Central memory CD8-positive, alpha-beta T cell (primary cell): ENCODE measurements around the gene ACBD4.

Source experiments
- ATAC-seq: fragments of 150-1000 bp; cut with Tn5 transposase; replicated peaks from 2 replicates; pipeline ENCODE4 v1.10.0; 2022; ENCODE audit warnings: mild to moderate bottlenecking, moderate FRiP score, moderate number of reproducible peaks; ENCODE audit not compliant: poor library complexity, severe bottlenecking; ENCODE audit errors: extremely low read depth
- DNase-seq, 2 donors: peaks; one replicate each; pipeline ENCODE4 v3.0.0; 2021; ENCODE audit warnings: low spot score in 2 of 2
- H3K27ac Mint-ChIP-seq: one replicate; pipeline ENCODE4 v1.8.0; 2022; ENCODE audit warnings: low read depth, mild to moderate bottlenecking, moderate library complexity, mixed read lengths
- H3K27me3 Mint-ChIP-seq: one replicate; pipeline ENCODE4 v1.8.0; 2022; ENCODE audit warnings: mixed read lengths
- H3K36me3 Mint-ChIP-seq: one replicate; pipeline ENCODE4 v1.8.0; 2022; ENCODE audit warnings: mild to moderate bottlenecking, moderate library complexity, mixed read lengths; ENCODE audit not compliant: insufficient read depth
- H3K4me1 Mint-ChIP-seq: one replicate; pipeline ENCODE4 v1.8.0; 2022; ENCODE audit warnings: mixed read lengths
- H3K4me3 Mint-ChIP-seq: one replicate; pipeline ENCODE4 v1.8.0; 2022; ENCODE audit warnings: mild to moderate bottlenecking, moderate library complexity, mixed read lengths
- H3K9me3 Mint-ChIP-seq: one replicate; pipeline ENCODE4 v1.8.0; 2022; ENCODE audit warnings: mixed read lengths

Gene ACBD4

DNA sequence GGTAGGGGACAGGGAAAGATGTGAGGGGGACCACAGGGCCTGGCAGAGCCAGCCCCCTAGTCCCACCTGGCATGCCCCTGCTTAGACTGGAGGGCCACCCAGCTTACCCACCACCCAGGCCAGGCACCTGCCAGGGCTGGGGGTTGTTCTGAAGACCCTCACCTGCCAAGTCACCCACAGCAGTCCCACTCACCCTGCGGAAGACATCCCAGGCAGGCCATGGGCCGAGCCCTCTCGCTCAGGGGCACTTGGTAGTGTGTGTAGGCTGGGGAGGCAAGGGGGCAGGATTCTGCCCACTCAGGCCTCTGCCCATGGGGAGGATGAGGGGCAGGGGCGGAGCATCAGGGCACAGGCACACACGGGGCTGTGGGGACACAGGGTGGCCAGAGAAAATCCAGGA, 7.2 kb upstream of the ACBD4 start:
- Mint-ChIP-seq H3K27ac (no peak overlapping the region), H3K27me3 (no peaks in the 10 kb centered on the region), H3K36me3 (peaks cover 5% of the 10 kb centered on the region), H3K4me1 (no peaks in the 10 kb centered on the region), H3K9me3 (no peaks in the 10 kb centered on the region), H3K4me3 (no peak overlapping the region)
- DNase-seq (no peak), ATAC-seq (no peak)

DNA sequence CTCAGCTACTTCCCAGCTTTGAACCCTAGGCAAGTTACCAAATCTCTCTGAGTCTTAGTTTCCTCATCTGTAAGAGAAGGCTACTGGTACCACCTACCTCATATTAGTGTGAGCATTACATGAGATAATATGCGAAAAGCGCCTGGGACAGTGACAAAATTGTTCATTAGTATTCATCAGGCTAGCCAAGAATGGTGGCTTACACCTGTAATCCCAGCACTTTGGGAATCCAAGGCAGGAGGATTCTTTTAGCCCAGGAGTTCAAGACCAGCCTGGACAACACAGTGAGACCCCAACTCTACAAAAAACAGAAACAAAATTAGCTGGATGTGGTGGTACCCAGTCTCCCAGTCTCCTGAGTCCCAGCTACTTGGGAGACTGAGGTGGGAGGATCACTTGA, 6.5 kb upstream of the ACBD4 start:
- no peak overlapping the region for H3K27ac Mint-ChIP-seq
- no peak for DNase-seq
- no peaks in the 10 kb centered on the region for H3K27me3 Mint-ChIP-seq
- peaks cover 5% of the 10 kb centered on the region for H3K4me1 Mint-ChIP-seq
- no peak for ATAC-seq
- H3K4me3 Mint-ChIP-seq: no peak overlapping the region
- peaks cover 5% of the 10 kb centered on the region for H3K36me3 Mint-ChIP-seq
- H3K9me3 Mint-ChIP-seq: no peaks in the 10 kb centered on the region

DNA sequence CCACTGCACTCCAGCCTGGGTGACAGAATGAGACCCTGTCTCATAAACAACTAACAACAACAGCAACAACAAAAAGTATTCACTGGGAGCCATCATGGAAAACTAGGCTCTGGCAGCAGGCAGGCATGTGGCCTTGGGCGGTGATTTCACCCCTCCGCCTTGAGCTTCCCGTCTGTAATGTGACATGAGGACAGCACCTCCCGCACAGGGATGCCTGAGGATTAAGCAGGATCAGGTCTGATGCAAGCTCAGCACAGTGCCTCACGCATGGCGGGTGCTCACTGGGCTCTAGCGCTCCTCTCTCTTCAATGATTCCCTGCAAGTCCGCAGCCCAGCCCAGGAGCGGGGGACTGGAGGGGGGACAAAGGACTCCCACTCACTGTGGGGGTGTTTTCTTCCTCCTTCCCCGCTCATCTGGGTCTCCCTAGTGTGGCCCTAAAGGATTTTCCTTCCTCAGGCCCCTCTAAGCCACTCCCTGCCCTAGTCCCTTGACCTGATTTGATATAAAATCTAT, 6.0 kb upstream of the ACBD4 start:
- H3K27ac Mint-ChIP-seq: no peak overlapping the region

DNA sequence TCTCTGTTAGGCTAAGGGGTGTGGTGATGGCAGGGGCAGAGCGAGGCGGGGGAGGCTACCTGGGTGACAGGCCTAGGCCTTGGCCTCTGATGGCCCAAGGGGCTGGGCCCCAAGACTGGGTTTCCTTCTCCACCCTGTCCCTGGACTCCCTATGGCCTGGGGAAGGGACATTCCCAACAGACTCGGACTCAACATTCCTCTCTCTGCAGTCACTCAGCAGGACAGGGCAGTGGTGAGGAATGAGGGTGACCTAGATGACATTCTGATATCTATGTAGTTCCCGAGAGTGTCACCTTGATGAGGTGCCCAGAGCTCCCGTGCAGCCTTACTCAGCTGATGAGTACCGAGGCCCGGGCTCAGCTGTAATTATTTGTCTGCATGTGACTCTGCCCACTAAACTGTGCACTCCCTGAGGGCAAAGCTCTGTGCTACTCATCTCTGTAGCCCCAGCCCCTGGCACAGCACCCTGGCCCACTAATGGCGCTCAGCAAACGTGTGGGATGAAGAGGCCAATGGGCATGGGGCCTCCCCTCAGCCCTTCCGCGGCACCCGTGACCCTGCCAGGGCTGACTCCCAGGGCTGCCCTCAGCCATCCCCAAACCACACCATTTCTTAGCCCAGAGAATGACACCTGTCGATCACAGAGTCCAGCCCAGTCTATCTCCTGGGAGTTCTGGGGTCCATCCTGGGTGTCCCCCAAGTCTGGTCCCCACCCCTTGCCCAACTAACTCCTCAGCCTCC, 5.4 kb upstream of the ACBD4 start:
- H3K4me1 Mint-ChIP-seq: peaks cover 5% of the 10 kb centered on the region
- H3K27ac Mint-ChIP-seq: peak overlapping the region; percentile 23
- ATAC-seq (no peak), DNase-seq (no peak)
- H3K27me3 Mint-ChIP-seq: no peaks in the 10 kb centered on the region
- no peak overlapping the region for H3K4me3 Mint-ChIP-seq
- H3K9me3 Mint-ChIP-seq: no peaks in the 10 kb centered on the region
- H3K36me3 Mint-ChIP-seq: peaks cover 5% of the 10 kb centered on the region

More for the DNA sequence above, 6.0 kb upstream of the ACBD4 start:
- H3K36me3 Mint-ChIP-seq: peaks cover 5% of the 10 kb centered on the region
- ATAC-seq (no peak), DNase-seq (no peak)
- H3K4me3 Mint-ChIP-seq: no peak overlapping the region
- H3K9me3 Mint-ChIP-seq: no peaks in the 10 kb centered on the region
- peaks cover 5% of the 10 kb centered on the region for H3K4me1 Mint-ChIP-seq
- no peaks in the 10 kb centered on the region for H3K27me3 Mint-ChIP-seq

DNA sequence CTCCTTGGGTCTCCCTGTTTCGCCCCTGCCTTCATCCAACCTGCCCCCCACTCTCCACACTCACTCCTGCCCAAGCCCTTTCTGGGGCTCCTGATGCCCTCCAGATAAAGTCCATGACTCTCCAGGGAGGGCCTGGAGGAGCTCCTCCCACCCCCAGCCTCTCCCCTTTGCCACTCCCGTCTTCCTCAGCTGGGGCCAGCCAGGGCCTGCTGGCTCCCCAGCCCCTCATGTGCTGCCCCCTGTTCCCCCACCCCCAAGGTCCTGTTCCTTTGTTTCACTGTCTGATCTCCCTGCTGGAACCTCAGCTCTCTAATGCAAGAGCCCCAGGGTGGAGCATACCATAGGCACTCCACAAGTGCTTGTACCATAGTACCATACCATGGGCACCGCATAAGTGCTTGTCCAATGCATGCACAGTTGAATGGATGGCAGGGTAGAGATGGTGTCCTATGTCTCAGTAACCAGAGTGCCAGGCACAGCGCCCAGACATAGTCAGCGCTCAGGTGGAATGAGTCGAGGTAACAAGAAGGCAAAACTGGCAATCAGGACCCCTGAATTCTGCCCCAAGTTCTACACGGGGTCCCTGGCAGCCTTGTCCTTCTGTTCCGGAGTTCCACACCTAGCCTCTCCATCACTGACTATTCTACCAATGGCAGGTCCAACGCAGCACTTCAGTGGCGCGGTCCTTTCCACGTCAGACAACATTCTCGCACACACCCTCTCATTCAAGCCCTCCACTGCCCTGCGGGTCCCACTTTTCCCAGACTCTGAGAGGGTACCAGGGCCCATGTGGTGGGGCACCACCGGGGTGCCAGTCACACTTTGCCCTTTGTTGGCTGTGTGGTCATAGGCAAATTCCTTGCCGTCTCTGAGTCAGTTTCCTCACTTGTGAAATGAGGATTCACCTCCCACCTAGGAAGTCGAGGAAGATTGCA, 4.5 kb upstream of the ACBD4 start:
- H3K4me1 Mint-ChIP-seq: peaks cover 9% of the 10 kb centered on the region
- ATAC-seq: no peak
- no peaks in the 10 kb centered on the region for H3K27me3 Mint-ChIP-seq
- H3K27ac Mint-ChIP-seq: peak overlapping the region; percentile 23
- peaks cover 8% of the 10 kb centered on the region for H3K36me3 Mint-ChIP-seq
- DNase-seq: no peak
- no peaks in the 10 kb centered on the region for H3K9me3 Mint-ChIP-seq
- peak overlapping the region; percentile 82 for H3K4me3 Mint-ChIP-seq

DNA sequence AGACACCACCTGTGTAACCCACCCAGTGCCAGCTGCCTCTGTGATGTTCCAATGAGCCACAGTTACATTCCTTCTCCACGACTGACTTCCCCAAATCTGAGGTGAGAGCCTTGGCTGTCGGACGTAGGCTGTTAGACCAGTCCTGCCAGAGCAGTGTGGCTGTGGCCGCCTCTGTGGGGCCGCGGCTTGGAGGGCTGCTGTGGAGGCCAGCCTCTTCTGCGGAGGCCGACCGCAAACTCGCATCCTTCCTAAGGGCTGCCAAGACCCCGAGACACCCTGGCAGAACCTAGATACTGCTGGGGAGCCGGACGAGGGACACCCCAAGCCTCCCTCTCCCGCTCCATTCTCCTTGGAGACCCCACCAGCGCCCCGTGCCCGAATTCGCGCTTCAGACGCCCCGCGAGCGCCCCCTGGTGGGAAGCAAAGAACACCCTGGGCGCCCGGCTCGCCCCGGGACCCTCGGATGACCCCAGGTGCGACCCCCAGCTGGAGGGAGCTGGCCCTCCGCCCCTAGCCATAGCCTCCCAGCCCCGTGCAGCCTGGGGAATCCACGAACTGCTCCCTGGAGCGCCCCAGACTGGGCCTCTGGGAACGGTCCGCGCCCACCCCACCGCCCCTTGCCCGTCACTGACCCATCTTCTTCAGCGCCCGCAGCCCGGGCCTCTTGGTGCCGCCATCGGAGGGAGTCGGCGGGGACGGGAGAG, 3.7 kb upstream of the ACBD4 start:
- peak overlapping the region; percentile 82 for H3K4me3 Mint-ChIP-seq
- H3K9me3 Mint-ChIP-seq: no peaks in the 10 kb centered on the region
- DNase-seq (peak in 1 of 2 donors; percentile 22), ATAC-seq (no peak)
- H3K27me3 Mint-ChIP-seq: no peaks in the 10 kb centered on the region
- H3K4me1 Mint-ChIP-seq: peaks cover 15% of the 10 kb centered on the region
- H3K36me3 Mint-ChIP-seq: peaks cover 8% of the 10 kb centered on the region
- no peak overlapping the region for H3K27ac Mint-ChIP-seq

DNA sequence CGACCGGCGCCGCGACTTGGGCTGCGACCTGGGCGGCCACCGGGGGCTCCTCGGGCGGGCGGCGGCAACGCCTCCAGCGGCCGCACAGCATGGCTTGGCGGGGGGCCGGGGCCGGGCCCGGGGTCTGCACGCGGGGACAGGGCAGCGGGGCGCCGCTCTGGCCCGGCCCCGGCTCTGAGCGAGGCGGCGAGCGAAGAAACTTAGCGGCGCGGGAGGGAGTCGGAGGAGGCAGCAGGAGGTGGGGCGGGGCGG, 3.2 kb upstream of the ACBD4 start, which contains the start of gene PLCD3:
Gene PLCD3, minus strand, starts transcription at position 196 of the 252 bp plus-strand sequence. Its CDS starts 105 bp downstream, at position 91.
- Mint-ChIP-seq H3K4me1 (peaks cover 15% of the 10 kb centered on the region), H3K27me3 (no peaks in the 10 kb centered on the region), H3K4me3 (peak within 1 kb of the TSS; percentile 82), H3K9me3 (no peaks in the 10 kb centered on the region), H3K36me3 (peaks cover 8% of the 10 kb centered on the region), H3K27ac (peak within 1 kb of the TSS; percentile 90)
- ATAC-seq: no peak
- DNase-seq: no peak

DNA sequence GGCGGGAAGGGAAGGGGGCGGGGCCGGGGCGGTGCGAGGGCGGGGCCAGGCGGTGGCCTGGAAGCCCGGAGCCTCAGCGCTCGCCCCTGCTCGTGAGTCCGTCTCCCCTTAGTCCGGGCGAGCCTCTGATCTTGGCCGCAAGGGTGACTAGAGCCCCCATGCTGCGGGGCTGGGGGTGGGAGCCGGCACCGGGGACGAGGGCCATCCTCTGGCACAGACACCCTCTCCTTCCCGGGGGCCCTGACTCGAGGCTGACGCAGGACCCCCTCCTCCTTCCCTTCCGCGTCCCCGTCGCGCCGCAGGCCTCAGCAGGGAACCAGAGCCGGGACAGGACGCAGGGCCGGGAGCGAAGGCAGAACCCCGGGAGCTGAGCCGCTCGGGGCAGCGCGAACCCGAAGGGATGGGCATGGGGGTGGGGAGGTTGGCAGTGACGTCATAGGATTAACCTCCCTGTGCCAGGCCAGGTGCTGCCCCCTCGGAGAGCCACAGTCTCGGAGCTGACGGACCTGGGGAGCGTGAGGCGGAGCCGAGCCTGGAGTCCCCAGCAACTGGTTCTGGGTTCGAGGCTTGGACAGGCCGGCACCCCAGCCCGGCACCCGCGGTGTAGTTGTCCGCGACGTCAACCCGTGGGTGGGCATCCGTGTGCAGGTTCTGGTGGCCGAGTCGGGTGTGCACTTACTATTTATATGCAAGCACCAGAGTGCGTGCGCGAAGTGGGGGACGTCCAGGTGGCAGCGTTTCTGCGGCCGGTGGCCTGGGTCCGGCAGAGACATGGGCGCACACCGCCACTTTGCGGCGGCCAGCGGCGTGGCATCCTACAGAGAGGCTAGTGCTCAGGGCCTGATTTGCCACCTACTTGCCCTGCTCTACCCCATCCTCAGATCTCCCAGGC, 2.7 kb upstream of the ACBD4 start:
- Mint-ChIP-seq H3K27me3 (no peaks in the 10 kb centered on the region), H3K9me3 (no peaks in the 10 kb centered on the region), H3K36me3 (peaks cover 8% of the 10 kb centered on the region), H3K4me1 (peaks cover 15% of the 10 kb centered on the region), H3K4me3 (peak overlapping the region; percentile 82), H3K27ac (peak overlapping the region; percentile 90)
- peak; percentile 52 to 60 for DNase-seq
- peak; percentile 50 for ATAC-seq

DNA sequence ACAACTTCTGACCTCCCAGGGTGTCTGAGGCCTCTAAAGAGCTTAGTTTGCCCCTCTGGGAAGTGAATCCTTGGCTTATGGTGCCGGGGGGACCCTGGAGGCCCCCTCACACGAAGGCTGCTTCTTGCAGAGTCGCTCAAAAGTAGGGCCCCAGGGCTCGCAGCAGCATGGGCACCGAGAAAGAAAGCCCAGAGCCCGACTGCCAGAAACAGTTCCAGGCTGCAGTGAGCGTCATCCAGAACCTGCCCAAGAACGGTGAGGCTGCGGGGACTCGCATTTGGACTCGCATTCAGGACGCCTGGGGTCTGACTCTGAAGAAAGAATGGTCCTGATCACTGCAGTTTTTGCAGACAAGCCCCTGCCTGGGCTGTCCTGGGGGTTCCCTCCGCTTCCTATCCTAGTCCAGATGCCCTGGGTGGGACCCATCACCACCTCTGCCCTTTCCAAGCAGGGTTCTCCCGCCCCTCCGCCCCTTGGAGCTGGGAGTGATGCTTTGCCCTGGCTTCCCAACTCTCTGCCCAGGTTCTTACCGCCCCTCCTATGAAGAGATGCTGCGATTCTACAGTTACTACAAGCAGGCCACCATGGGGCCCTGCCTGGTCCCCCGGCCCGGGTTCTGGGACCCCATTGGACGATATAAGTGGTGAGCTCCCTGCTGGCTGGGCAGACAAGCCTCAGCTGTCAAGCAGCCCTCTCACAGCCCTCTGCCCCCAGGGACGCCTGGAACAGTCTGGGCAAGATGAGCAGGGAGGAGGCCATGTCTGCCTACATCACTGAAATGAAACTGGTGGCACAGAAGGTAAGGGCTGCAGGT, 698 bp downstream of the ACBD4 start:
- Mint-ChIP-seq H3K9me3 (no peaks in the 10 kb centered on the region), H3K4me3 (peak overlapping the region; percentile 85), H3K27me3 (no peaks in the 10 kb centered on the region), H3K36me3 (peaks cover 9% of the 10 kb centered on the region), H3K27ac (peak overlapping the region; percentile 54), H3K4me1 (peaks cover 20% of the 10 kb centered on the region)
- ATAC-seq (no peak), DNase-seq (no peak)

DNA sequence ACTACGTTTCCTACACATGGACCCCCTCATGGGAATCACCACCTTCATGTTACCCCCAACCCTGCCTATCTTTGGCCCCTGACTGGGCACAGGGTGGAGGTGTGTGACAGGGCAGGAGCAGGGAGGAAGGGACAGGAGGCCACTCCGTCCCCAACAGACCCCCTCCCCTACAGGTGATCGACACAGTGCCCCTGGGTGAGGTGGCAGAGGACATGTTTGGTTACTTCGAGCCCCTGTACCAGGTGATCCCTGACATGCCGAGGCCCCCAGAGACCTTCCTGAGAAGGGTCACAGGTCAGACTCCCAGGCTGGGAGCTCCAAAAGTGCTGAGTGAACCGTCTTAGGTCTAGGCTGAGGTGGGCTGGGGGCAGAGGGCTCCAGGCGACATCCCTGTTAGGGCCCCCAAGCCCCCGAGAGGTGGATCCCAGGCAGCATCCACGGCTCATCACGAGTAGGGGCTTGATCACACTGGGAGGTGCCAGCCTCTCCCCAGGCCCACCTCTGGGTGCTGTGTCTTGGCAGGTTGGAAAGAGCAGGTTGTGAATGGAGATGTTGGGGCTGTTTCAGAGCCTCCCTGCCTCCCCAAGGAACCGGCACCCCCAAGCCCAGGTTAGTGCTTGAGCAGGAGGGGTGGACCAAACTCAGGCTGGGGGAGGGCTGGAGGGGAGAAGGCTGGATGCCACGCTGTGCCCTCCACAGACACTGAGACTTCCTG, 1.5 kb downstream of the ACBD4 start:
- no peak for ATAC-seq

More for the DNA sequence above, 1.5 kb downstream of the ACBD4 start:
- Mint-ChIP-seq H3K27ac (no peak overlapping the region), H3K4me1 (peaks cover 24% of the 10 kb centered on the region), H3K27me3 (no peaks in the 10 kb centered on the region), H3K9me3 (no peaks in the 10 kb centered on the region), H3K4me3 (peak overlapping the region; percentile 85), H3K36me3 (peaks cover 7% of the 10 kb centered on the region)
- DNase-seq: no peak
